Type B pancreatic cell (in vitro differentiated cells): ENCODE results near the gene MAGI1. TPM values are rescaled to one million over a fixed set of nuclear protein-coding genes. Genes with fewer than 3 reads are reported as not detected.

Experiments used
- DNase-seq: peaks from one replicate; pipeline ENCODE4 v3.0.0; 2021; ENCODE audit warnings: mixed read lengths; ENCODE audit not compliant: unreplicated experiment; ENCODE audit errors: extremely low spot score
- H3K27ac Mint-ChIP-seq: 2 replicates; pipeline ENCODE4 v1.8.0; 2021; ENCODE audit warnings: mild to moderate bottlenecking, mixed read lengths
- H3K27me3 Mint-ChIP-seq: 2 replicates; pipeline ENCODE4 v1.8.0; 2021; ENCODE audit warnings: mixed read lengths
- H3K36me3 Mint-ChIP-seq: 2 replicates; pipeline ENCODE4 v1.8.0; 2021; ENCODE audit warnings: mixed read lengths
- H3K4me1 Mint-ChIP-seq: one replicate; pipeline ENCODE4 v1.8.0; 2021; ENCODE audit warnings: mixed read lengths; ENCODE audit not compliant: unreplicated experiment
- H3K4me3 Mint-ChIP-seq: 2 replicates; pipeline ENCODE4 v1.8.0; 2021; ENCODE audit warnings: mild to moderate bottlenecking, mixed read lengths
- H3K9me3 Mint-ChIP-seq: 2 replicates; pipeline ENCODE4 v1.8.0; 2021; ENCODE audit warnings: mixed read lengths
- total RNA-seq: library from RNA; stranded (reverse); gene quantifications from 2 replicates; pipeline ENCODE4 v1.2.1, GENCODE V29; 2021; ENCODE audit warnings: low replicate concordance
- TF ChIP-seq, protein P1 (sequence below): fragments of 200-600 bp; sonication (generic); conservative IDR thresholded peaks from 2 replicates; pipeline ENCODE4 v1.5.0; 2021; ENCODE audit warnings: antibody characterized with exemption, mild to moderate bottlenecking

The MAGI1 gene
- total RNA-seq, 1 donor from 2014 or later: 53.1 TPM

DNA sequence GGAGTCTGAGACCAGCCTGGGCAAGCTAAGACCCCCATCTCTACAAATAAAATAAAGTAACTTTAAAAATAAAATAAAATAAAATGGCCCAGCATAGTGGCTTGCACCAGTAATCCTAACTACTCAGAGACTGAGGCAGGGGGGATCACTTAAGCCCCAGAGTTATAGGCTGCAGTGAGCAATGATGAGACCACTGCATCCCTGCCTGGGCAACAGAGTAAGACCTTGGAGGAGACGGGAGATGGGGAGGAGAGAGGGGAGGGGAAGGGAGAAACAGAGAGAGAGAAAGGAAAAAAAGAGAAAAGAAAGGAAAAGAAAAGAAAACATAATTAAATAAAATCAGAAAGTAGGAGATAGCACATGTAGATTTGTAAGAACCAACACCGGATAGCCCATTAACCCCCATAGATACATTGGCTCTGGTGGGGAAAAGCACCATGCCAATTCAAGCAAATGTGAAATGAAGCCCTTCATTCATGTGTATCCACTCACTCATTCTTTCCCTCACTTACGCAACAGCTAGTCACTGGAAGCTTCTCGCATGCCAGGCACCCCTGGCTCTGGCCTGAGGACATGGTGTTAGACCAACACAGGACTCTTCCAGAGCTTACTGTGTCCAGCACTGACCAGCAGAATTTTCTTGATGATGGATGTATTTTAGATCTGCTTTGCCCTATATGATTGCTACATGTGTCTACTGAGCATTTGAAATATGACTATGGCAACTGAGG is 183.2 kb downstream of the MAGI1 start:
- Mint-ChIP-seq H3K36me3 (no peaks in the 10 kb centered on the region), H3K4me1 (peaks cover 21% of the 10 kb centered on the region), H3K9me3 (no peaks in the 10 kb centered on the region), H3K4me3 (no peak overlapping the region), H3K27me3 (no peaks in the 10 kb centered on the region), H3K27ac (peak overlapping the region; percentile 13)
- no peak for DNase-seq
- TF ChIP-seq, protein P1, sequence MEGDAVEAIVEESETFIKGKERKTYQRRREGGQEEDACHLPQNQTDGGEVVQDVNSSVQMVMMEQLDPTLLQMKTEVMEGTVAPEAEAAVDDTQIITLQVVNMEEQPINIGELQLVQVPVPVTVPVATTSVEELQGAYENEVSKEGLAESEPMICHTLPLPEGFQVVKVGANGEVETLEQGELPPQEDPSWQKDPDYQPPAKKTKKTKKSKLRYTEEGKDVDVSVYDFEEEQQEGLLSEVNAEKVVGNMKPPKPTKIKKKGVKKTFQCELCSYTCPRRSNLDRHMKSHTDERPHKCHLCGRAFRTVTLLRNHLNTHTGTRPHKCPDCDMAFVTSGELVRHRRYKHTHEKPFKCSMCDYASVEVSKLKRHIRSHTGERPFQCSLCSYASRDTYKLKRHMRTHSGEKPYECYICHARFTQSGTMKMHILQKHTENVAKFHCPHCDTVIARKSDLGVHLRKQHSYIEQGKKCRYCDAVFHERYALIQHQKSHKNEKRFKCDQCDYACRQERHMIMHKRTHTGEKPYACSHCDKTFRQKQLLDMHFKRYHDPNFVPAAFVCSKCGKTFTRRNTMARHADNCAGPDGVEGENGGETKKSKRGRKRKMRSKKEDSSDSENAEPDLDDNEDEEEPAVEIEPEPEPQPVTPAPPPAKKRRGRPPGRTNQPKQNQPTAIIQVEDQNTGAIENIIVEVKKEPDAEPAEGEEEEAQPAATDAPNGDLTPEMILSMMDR: no peak

GRCh38 chr3:65854606-65855304 is 184.0 kb downstream of the MAGI1 start:
- peak overlapping the region; percentile 13 for H3K27ac Mint-ChIP-seq
- DNase-seq: no peak
- no peaks in the 10 kb centered on the region for H3K27me3 Mint-ChIP-seq
- peaks cover 21% of the 10 kb centered on the region for H3K4me1 Mint-ChIP-seq
- TF ChIP-seq, protein P1: no peak
- H3K36me3 Mint-ChIP-seq: no peaks in the 10 kb centered on the region
- H3K9me3 Mint-ChIP-seq: no peaks in the 10 kb centered on the region
- H3K4me3 Mint-ChIP-seq: no peak overlapping the region

- Mint-ChIP-seq H3K36me3 (no peaks in the 10 kb centered on the region), H3K4me3 (no peak overlapping the region), H3K4me1 (peaks cover 24% of the 10 kb centered on the region), H3K27me3 (no peaks in the 10 kb centered on the region), H3K27ac (no peak overlapping the region), H3K9me3 (no peaks in the 10 kb centered on the region)
- TF ChIP-seq, protein P1: no peak
- DNase-seq: no peak
Measured at GRCh38 chr3:65851827-65852226, 186.9 kb downstream of the MAGI1 start.

DNA sequence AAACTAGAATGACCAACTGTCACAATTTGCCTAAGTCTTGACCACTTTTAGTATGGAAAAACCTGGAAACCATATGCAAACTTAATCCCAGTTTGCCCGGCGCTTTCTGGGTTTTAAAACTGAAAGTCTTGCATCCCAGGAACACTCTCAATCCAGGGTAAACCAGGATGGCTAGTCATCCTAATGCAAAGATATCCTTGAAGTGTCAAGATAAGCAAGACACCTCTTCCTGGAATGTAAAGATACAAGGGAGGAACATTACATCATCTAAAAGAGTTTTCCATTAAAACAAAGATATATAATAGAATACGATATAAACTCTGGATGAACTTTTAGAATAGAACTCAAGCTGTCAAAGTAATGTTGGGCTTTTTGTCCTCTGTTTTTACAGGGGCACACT is 188.5 kb downstream of the MAGI1 start:
- no peaks in the 10 kb centered on the region for H3K9me3 Mint-ChIP-seq
- H3K4me1 Mint-ChIP-seq: peaks cover 20% of the 10 kb centered on the region
- H3K36me3 Mint-ChIP-seq: no peaks in the 10 kb centered on the region
- H3K27ac Mint-ChIP-seq: no peak overlapping the region
- DNase-seq: no peak
- TF ChIP-seq, protein P1: no peak
- no peaks in the 10 kb centered on the region for H3K27me3 Mint-ChIP-seq
- no peak overlapping the region for H3K4me3 Mint-ChIP-seq

DNA sequence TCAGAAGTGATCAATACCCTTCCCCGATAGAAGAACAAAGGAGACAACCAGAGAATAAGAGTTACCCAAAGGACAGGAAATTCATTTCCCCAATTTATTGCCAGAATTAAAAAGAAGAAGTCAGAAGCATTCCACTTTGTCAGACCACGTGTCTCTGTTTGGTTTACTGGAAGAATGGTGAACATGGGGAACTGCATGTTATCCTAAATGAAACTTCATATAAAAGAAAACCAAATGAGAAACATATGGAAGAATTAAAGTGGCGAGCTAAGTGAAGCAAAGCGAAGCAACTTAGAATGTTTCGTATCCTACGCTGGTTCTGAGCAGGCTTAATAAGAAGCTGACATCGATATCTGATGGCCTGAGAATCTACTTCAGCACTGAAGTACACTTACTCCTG is 190.7 kb downstream of the MAGI1 start:
- Mint-ChIP-seq H3K9me3 (peaks cover 5% of the 10 kb centered on the region), H3K4me3 (no peak overlapping the region)

More for the DNA sequence above, 190.7 kb downstream of the MAGI1 start:
- H3K36me3 Mint-ChIP-seq: no peaks in the 10 kb centered on the region
- TF ChIP-seq, protein P1: no peak
- DNase-seq: no peak
- no peaks in the 10 kb centered on the region for H3K27me3 Mint-ChIP-seq
- H3K27ac Mint-ChIP-seq: no peak overlapping the region
- peaks cover 12% of the 10 kb centered on the region for H3K4me1 Mint-ChIP-seq
